ENCODE measurements around the gene SPINK8.

GRCh38 chr3:48268936-48269561 is 64.4 kb downstream of the SPINK8 start:
- TF ChIP-seq, protein P1, sequence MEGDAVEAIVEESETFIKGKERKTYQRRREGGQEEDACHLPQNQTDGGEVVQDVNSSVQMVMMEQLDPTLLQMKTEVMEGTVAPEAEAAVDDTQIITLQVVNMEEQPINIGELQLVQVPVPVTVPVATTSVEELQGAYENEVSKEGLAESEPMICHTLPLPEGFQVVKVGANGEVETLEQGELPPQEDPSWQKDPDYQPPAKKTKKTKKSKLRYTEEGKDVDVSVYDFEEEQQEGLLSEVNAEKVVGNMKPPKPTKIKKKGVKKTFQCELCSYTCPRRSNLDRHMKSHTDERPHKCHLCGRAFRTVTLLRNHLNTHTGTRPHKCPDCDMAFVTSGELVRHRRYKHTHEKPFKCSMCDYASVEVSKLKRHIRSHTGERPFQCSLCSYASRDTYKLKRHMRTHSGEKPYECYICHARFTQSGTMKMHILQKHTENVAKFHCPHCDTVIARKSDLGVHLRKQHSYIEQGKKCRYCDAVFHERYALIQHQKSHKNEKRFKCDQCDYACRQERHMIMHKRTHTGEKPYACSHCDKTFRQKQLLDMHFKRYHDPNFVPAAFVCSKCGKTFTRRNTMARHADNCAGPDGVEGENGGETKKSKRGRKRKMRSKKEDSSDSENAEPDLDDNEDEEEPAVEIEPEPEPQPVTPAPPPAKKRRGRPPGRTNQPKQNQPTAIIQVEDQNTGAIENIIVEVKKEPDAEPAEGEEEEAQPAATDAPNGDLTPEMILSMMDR (IDR thresholded peaks at IDR 0.05): no peak
- no peak for TF ChIP-seq EP300 (IDR thresholded peaks at IDR 0.05)
- no peak for TF ChIP-seq POLR2AphosphoS5 (IDR thresholded peaks at IDR 0.05)
- no peak for TF ChIP-seq POLR2A (IDR thresholded peaks at IDR 0.05)

All from upper lobe of left lung (tissue), 4 donors.